Gastrocnemius medialis (tissue), 4 donors: ENCODE results near the gene CLEC11A. TPM values are rescaled to one million over a fixed set of nuclear protein-coding genes. Genes with fewer than 3 reads are reported as not detected.

ENCODE experiments used
- ATAC-seq, 2 donors: fragments of 150-250 bp; one replicate each; pipeline ENCODE4 v1.9.1; 2016
- DNase-seq, 2 donors: peaks; one replicate each; pipeline ENCODE4 v3.0.0-alpha.2; 2019
- H3K27ac ChIP-seq, 4 donors: fragments of 200-600 bp; sonication (generic); 1 replicate in 1 of 4; 2 replicates in 3 of 4; pipeline ENCODE4 v1.5.1; 2016 to 2018; ENCODE audit warnings: mild to moderate bottlenecking in 2 of 4, moderate library complexity in 1 of 4
- H3K27me3 ChIP-seq, 3 donors: fragments of 200-600 bp; sonication (generic) in 2 of 3; 1 replicate in 1 of 3; 2 replicates in 2 of 3; pipeline versions ENCODE4 v1.5.1 to v1.6.0; 2016 to 2019; ENCODE audit warnings: mild to moderate bottlenecking in 1 of 3, moderate library complexity in 1 of 3
- H3K36me3 ChIP-seq, 2 donors: fragments of 200-600 bp; sonication (generic) in 1 of 2; one replicate each; pipeline ENCODE4 v1.5.1; 2017 to 2018
- H3K4me1 ChIP-seq, 2 donors: fragments of 200-600 bp; sonication (generic) in 1 of 2; one replicate each; pipeline ENCODE4 v1.5.1; 2016 to 2017; ENCODE audit warnings: mild to moderate bottlenecking in 2 of 2
- H3K4me3 ChIP-seq, 4 donors: fragments of 200-600 bp; sonication (generic) in 3 of 4; 1 replicate in 1 of 4; 2 replicates in 3 of 4; pipeline ENCODE4 v1.5.1; 2016 to 2019; ENCODE audit warnings: mild to moderate bottlenecking in 2 of 4
- H3K9me3 ChIP-seq, 3 donors: fragments of 200-600 bp; sonication (generic) in 2 of 3; 1 replicate in 1 of 3; 2 replicates in 2 of 3; pipeline ENCODE4 v1.5.1; 2016 to 2019
- CTCF ChIP-seq, 5 experiments: fragments of 450-650 bp in 3 of 5; fragments of 200-600 bp in 2 of 5; sonication (generic) in 2 of 5; IDR thresholded peaks in 4 of 5; conservative IDR thresholded peaks in 1 of 5; 1 replicate in 4 of 5; 2 replicates in 1 of 5; pipeline ENCODE4 v1.5.1; 2016 to 2019; ENCODE audit warnings: antibody characterized with exemption in 5 of 5, mild to moderate bottlenecking in 3 of 5, moderate library complexity in 3 of 5
- POLR2A ChIP-seq, 2 donors: fragments of 450-650 bp; IDR thresholded peaks; one replicate each; pipeline ENCODE4 v1.6.1; 2017; ENCODE audit warnings: antibody characterized with exemption in 2 of 2, mild to moderate bottlenecking in 2 of 2, moderate library complexity in 2 of 2
- in situ Hi-C, 4 donors: fragments of 200-750 bp; cut with MboI; loops; one replicate each; pipeline versions ENCODE4 v1.15.0 to v1.8.0; 2017; ENCODE audit warnings: low sequenced_read_pairs in 4 of 4
- intact Hi-C: fragments of 100-400 bp; cut with DNase I; formaldehyde crosslinking; loops from one replicate; pipeline ENCODE4 v1.15.1; 2023; ENCODE audit warnings: low total_unique reads
- total RNA-seq, 4 donors: library from RNA; depleted of rRNA; stranded (reverse); fragments of >200 nt; gene quantifications; one replicate each; pipeline versions ENCODE4 v1.1.0 to v1.2.3, GENCODE V29; 2016

CLEC11A gene
- total RNA-seq, 4 donors from 2014 or later, result 2.1 to 5.0 (median 2.7) TPM

DNA sequence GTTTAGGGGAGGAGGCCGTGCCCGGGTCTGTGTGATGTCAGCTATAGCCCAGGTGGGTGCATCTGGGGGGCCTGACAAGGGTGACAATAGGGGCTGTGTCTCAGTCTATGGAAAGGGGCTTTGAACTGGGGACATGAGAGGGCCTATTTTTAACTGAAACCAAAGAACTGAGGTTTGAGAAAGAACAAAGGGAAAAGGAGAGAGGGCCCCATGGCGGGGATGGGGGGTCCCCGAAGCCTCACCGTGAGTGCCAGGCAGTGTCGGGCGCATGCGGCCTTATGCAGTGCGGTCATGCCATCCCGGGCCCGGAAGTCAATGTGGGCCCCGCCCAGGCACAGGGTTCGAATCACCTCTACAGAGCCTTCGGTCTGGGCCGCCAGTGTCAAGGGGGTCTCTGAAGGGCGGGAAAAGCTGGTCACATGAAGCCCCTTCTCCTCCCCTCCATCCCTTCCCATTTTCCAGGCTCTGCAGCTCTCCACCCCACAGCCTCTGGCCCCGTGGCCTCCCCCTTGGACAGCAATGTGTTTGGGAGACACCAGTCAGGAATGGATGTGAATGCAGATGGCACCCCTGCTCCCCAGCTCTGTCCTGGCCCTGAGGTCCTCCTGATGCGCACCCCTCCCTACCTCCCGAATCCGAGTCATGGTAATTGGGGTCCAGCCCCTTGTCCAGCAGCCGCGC is 9.5 kb upstream of the CLEC11A start:
- Histone ChIP-seq H3K27ac (no peak overlapping the region), H3K4me3 (no peak overlapping the region), H3K36me3 (no peaks in the 10 kb centered on the region), H3K27me3 (peaks cover 10 to 21% (median 20%) of the 10 kb centered on the region in 3 donors), H3K4me1 (peaks cover 0 to 7% of the 10 kb centered on the region in 2 donors), H3K9me3 (no peaks in the 10 kb centered on the region)
- no peak for TF ChIP-seq CTCF (IDR thresholded peaks at IDR 0.05 in 4 of 5, conservative IDR thresholded peaks at IDR 0.05 in 1 of 5)
- TF ChIP-seq POLR2A (IDR thresholded peaks at IDR 0.05), result no peak
- intact Hi-C loops (no loop called here), in situ Hi-C loops (no loop called here)
- ATAC-seq (no peak), DNase-seq (no peak)

DNA sequence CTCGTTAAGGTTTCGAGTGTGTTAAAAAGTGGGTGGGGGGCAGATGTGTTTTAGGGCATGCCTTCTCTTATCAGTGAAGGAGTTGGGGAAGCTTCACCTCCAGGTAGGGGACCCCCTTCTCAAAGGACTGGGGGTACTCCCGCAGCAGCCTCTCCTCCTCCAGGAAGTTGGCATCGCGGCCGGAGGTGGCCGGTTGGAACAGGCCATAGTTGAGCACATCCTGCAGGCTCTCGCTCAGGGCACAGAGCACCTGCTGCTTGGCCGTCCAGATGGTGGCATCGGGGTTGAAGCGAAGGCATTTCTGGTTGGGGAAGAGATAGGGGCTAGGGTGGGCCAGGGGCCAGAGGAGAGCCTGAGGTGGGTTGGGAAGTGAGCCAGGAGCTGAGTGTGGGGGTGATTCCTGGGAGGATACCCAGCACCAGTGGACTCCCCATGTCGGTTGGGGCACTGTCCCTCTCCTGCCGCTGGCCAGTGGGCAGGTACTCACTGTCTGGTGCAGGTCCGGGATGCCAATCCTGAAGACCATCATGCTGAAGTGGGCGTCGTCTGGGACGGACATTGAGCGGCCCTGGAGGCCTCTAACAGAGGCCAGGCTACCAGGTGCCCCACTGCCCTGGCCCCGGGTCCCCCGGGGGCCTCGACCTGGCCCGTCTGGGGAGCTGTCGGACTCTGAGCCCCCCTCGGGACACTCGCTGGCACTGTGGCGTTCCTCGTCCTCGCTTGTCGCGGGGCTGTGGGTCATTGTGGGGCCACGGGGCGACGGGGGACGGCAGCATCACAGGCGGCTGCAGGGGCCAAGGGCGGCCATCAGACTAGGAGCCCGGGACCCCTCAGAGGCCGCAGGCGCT is 6.8 kb upstream of the CLEC11A start:
- no peak for TF ChIP-seq POLR2A (IDR thresholded peaks at IDR 0.05)
- TF ChIP-seq CTCF (IDR thresholded peaks at IDR 0.05 in 4 of 5, conservative IDR thresholded peaks at IDR 0.05 in 1 of 5), result no peak
- intact Hi-C loops (no loop called here), in situ Hi-C loops (no loop called here)
- Histone ChIP-seq H3K27ac (no peak overlapping the region), H3K9me3 (no peaks in the 10 kb centered on the region), H3K27me3 (peaks cover 10 to 37% (median 33%) of the 10 kb centered on the region in 3 donors), H3K4me3 (no peak overlapping the region), H3K4me1 (peaks cover 0 to 12% of the 10 kb centered on the region in 2 donors), H3K36me3 (no peaks in the 10 kb centered on the region)
- DNase-seq (no peak), ATAC-seq (no peak)

- DNase-seq (no peak), ATAC-seq (no peak)
- Histone ChIP-seq H3K9me3 (no peaks in the 10 kb centered on the region), H3K4me3 (no peak overlapping the region), H3K27me3 (peaks cover 10 to 37% (median 33%) of the 10 kb centered on the region in 3 donors), H3K4me1 (peaks cover 0 to 12% of the 10 kb centered on the region in 2 donors), H3K27ac (no peak overlapping the region), H3K36me3 (no peaks in the 10 kb centered on the region)
- intact Hi-C loops, result no loop called here
- TF ChIP-seq CTCF (IDR thresholded peaks at IDR 0.05 in 4 of 5, conservative IDR thresholded peaks at IDR 0.05 in 1 of 5), result no peak
- TF ChIP-seq POLR2A (IDR thresholded peaks at IDR 0.05), result no peak
- in situ Hi-C loops, result no loop called here
These were observed 6.0 kb upstream of the CLEC11A start for GRCh38 chr19:50717026-50717723.

GRCh38 chr19:50717891-50718254 is 5.3 kb upstream of the CLEC11A start:
- H3K27me3 ChIP-seq, result peaks cover 10 to 37% (median 33%) of the 10 kb centered on the region in 3 donors

More at GRCh38 chr19:50717891-50718254, 5.3 kb upstream of the CLEC11A start:
- intact Hi-C loops, result no loop called here
- in situ Hi-C loops, result no loop called here
- peaks cover 0 to 12% of the 10 kb centered on the region in 2 donors for H3K4me1 ChIP-seq
- DNase-seq (no peak), ATAC-seq (no peak)
- H3K27ac ChIP-seq, result no peak overlapping the region
- H3K9me3 ChIP-seq, result no peaks in the 10 kb centered on the region
- TF ChIP-seq CTCF (IDR thresholded peaks at IDR 0.05 in 4 of 5, conservative IDR thresholded peaks at IDR 0.05 in 1 of 5) (no peak), POLR2A (IDR thresholded peaks at IDR 0.05) (no peak)
- H3K4me3 ChIP-seq, result peak overlapping the region in 2 of 4 donors; percentile 23 to 32
- H3K36me3 ChIP-seq, result no peaks in the 10 kb centered on the region
